HG03103 (cell line): ENCODE data around the gene RXFP2.

Experiments used
- ATAC-seq: cut with Tn5 transposase; IDR thresholded peaks from one replicate; pipeline ENCODE4 v1.9.1; 2021; ENCODE audit warnings: low read depth; ENCODE audit not compliant: unreplicated experiment

The RXFP2 gene, protein sequence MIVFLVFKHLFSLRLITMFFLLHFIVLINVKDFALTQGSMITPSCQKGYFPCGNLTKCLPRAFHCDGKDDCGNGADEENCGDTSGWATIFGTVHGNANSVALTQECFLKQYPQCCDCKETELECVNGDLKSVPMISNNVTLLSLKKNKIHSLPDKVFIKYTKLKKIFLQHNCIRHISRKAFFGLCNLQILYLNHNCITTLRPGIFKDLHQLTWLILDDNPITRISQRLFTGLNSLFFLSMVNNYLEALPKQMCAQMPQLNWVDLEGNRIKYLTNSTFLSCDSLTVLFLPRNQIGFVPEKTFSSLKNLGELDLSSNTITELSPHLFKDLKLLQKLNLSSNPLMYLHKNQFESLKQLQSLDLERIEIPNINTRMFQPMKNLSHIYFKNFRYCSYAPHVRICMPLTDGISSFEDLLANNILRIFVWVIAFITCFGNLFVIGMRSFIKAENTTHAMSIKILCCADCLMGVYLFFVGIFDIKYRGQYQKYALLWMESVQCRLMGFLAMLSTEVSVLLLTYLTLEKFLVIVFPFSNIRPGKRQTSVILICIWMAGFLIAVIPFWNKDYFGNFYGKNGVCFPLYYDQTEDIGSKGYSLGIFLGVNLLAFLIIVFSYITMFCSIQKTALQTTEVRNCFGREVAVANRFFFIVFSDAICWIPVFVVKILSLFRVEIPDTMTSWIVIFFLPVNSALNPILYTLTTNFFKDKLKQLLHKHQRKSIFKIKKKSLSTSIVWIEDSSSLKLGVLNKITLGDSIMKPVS

DNA sequence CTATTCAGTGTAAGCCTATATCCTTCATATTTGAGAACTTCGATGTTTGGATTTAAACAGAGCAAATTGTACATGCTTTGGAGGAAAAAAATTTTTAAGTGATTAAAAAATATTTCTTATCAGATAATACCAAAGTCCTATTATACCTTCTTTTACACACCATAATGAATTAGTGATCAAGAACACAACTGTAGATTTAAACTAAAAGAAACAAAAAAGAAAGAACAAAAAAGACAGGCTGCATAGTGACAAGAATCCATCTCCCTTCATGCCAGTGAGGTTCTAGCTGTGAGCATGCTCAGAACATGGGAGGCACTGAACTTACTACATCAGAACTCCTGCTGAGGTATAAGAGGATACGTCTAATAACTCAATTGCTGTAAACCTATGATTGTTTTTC lies at the start of gene RXFP2:
RXFP2 (plus strand) TSS at position 301 of the 400 bp plus-strand sequence; CDS start at position 388, 87 bp downstream.
- no peak for ATAC-seq

DNA sequence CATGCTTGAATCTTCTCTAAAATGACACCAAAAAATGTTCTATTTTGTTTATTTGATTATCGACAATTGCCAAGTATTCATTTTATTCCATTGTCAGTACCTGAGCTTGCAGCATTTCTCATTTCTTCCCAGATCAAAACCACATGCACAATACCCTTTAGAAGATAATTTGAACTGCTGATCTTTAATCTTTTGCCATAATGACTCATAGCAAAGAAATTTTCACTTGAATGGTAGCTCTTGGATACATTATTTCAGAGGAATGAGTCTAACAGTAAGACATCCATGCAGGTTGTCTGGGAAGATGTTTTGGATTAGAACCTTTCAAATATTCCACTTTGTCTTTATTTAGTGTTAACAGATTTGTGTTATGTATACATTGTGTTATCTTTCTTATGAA lies 42.0 kb upstream of the RXFP2 start:
- no peak for ATAC-seq

DNA sequence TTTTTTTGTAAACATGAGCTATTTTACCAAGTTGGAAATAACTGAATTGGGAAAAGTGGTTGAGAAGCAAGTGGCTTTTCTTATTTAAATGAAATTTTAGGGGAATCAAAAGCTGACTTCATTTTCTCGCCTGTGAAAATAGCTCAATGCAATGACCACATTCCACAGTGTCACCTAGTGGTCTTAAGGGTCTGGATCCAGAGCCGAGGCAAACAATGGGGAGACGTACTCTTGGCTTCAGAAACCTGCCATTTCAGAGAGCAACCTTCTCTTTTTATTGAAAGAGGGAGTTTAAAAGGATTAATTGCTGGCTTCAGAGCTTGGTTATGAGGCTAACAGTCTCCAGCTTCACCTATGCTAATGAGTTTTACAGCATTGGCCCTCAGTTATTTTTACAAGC lies 39.7 kb upstream of the RXFP2 start:
- no peak for ATAC-seq

DNA sequence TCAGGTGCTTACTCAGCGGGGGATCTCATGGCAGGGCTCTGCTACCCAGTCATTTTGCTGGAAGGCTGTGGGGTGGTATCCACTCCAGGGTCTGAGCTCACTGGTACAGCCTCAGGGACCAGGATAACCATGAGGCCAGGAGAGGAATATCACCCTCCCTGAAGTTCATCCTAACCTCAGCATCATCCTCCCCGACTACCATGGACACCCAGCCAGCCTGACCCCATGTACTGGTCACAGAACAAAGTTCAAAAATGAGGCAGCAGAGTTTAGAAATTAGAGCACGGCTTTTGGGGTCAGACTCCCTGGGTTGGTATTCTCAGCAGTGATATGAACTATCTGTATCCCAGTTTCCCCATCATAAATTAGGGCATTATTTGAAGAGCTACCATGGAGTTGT lies 35.5 kb upstream of the RXFP2 start:
- ATAC-seq, result no peak

DNA sequence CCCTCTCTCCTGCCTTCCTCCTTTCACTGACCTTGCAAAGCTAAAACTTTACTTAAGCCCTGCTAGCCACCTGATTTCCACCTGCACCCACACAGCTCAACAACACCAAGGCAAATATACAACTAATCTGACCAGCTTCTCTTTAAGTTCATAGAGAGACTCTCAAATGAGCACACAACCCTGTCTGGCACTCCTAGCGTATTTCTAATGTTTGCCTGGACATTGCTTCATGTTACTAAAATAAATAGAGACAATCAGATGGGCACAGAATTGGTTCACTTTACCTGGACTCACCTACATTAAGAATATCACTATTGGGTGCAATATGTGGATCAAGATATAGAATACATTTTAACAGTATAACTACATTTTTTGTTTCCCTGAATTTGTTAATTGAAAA lies 33.2 kb upstream of the RXFP2 start:
- no peak for ATAC-seq

DNA sequence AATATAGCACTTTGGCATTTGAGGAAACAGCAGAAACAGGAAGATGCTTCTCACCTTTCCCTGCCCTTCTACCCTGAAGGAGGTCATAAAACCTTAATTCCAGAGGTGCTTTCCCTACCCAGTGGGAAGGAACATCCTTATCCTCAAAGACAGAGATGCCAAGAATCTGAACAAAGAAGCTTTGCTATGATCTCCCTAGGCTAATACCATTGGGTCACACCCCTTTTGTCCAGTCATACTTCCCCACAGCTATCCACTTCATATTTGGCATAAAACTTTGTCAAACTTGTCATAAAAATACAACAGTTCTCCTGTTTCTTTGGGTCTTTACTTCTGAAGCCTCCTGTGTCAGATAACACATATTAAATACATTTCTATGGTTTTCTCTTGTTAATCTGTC lies 21.7 kb upstream of the RXFP2 start:
- ATAC-seq, result no peak

DNA sequence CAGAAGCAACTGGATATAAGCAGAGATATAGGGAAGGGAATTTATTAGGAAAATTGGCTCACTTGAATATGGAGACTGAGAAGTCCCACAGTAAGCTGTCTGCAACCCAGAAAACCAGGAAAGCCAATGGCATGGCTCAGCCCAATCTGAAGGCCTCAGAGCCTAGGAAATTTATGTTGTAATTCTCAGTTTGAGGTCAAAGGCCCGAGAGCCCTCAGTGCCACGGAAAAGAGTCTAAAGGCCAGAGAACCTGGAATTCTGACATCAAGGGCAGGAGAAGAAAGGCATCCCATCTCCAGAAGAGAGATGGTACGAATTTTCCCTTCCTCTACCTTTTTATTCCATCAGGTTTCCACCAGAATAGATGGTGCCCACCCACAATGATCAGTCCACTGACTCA lies 20.1 kb upstream of the RXFP2 start:
- no peak for ATAC-seq

DNA sequence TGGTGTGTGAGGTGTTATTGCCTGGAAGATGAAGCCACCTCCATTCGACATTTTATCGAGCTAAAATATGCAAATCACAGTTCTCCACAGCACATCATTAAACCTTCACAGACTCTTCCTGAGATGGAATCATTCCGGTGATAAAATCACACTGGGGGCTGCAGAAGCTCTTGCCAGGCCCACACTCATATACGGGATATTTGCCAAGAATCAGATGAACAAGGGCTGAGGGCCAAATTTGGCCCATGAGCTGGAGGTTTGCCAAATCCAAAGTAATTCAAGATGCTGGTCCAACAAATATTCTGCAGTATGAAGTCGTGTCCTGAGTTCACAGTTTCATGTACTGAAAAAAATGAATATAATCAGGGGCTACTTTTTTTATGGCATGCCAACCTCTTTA lies 16.7 kb upstream of the RXFP2 start:
- ATAC-seq, result no peak

DNA sequence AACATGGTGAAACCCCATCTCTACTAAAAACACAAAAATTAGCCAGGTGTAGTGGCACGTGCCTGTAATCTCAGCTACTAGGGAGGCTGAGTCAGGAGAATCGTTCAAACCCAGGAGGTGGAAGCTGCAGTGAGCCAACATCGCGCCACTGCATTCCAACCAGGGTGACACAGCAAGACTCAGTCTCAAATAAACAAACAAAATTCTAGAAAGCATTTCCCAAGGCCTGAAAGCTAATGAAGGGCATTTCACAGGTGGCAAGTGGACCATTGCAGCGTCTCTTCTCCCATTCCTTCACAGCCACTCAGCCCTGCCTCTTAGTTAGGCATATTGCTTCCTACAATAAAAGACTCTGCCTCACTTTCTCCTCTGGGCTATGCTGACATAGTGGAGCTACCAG lies 13.5 kb upstream of the RXFP2 start:
- ATAC-seq, result no peak

DNA sequence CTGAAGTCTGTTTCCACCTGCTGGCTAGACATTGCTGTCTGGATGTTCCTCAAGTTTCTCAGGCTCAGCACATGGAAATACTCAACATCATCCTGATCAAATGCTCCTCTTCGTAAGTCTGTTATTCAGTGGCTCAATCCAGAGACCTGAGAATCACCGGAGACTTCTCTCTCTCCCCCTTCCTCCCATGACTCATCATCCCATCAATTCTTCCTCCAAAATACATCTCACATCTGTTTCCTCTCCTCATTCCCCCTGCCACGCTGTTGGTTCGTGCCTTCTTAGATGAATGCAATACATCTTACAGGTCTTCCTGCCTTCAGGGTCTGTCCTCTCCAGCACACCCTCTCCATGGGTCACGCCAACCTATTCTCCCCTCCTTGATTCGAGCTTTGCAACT lies 7.4 kb upstream of the RXFP2 start:
- no peak for ATAC-seq

DNA sequence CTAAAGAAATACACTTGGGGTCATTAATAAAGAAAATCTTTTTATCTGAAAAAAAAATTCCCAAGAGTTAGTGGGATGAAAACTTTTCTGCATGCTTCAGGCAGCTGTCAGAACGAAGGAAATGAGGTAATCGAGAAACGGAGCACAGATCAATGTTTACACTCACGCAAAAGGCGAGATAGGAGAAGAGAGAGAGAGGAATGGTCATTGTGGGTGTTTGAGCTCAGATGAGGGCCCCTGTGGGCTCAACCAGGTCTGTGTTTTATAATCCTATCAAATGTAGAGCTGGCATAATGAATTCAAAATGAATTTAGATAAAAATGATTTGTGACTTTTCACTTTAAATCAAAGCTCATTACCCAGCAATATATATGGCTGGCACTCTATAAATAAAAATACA lies 6.3 kb upstream of the RXFP2 start:
- no peak for ATAC-seq

DNA sequence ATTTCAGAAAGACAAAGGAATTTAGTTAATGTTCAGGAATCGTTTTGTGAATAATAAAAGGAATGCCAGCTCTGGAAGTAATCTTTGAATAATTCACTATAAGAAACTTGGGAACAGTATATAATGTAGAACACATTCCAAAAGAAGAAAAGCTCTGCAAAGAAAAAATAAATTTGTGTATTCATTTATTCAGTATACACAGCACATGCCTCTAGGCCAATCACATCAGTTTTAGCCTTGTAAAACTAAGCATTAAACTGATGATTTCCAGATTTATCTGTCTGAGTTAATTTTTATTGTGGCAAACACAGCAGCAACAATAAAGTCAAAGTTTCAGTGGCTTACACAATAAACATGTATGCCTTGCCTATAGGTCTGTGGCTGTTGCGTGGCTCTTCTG lies 5.7 kb upstream of the RXFP2 start:
- no peak for ATAC-seq

DNA sequence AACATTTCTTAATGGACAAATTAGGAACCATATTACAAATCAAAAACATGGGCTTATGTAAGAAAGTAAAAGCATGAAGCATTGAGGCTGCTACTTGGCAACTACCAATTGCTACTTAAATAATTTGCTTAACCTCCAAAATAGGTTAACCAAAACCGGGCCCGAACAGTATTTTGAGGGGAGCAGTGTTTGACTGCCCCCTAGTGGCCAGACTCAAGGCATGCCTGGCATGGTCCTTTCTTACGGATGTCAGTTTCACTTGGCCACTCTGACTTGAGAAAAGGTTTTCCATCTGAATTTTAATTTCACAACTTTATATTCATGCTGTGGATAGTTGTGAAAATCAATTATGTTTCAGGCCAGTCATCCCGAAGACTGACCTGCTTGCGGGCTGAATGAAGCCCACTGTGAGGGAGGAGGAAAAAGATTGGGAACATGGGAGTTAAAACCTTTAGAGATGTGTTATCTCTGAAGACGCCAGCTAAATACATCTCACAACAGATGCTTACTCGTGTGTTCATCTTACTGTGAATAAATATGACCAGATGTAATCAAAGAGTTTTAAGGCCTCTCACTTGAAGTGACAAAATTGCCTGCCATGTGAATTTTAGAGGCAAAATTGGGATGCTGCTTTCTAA lies 2.9 kb downstream of the RXFP2 start:
- ATAC-seq, result peak; percentile 85

DNA sequence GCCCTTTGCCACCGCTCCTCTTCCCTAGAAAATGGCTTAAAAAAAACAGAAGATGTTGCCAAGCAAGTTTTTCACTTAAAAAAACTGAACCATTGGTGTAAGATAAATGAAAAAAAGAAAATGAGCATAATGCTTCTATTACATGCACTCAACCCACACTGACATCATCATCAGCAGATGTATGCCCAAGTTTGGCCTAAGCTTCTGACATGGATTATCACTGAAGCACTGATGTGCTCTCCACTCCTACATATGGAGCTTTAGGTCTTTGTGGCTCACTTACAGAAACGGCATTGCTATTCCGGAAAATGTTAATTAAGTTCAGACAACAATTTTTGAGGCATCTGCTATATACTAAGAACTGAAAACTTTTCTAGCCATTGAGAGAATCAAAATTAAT lies 8.0 kb downstream of the RXFP2 start:
- no peak for ATAC-seq

DNA sequence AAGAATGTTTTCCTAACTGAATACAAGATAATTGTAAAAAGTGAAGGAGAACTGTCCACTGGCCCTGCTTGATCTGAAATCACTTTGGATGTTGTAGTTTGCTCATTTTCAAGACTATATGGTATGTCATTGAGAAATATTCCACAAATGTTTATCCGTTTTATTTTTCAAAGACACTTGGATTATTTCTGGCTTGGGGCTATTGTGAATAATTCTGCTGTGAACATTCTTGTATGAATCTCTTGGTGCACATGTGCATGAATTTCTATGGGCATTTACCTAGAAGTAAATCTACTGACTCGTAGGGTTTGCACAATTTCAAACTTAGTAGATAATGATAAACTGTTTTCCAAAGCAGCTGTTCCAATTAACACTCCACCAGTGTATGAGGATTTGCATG lies 8.6 kb downstream of the RXFP2 start:
- no peak for ATAC-seq

DNA sequence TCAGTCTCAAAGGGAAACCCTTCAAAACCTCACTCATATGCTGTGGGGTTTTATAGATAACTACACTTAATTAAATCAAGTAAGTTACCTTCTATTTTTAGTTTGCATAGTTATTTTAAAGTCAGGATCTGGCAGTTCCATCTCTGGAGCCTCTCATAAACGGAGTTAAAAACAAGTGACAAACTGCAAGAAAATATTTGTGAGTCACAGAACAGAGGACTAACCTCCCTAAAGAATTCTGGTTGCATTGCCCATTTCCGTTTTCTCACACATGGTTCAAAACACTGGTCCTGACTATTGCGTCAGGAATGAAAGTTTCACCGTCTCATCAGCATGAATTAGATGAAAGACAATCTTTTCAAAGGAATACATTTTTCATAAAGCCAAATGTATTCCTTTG lies 10.6 kb downstream of the RXFP2 start:
- ATAC-seq, result no peak

DNA sequence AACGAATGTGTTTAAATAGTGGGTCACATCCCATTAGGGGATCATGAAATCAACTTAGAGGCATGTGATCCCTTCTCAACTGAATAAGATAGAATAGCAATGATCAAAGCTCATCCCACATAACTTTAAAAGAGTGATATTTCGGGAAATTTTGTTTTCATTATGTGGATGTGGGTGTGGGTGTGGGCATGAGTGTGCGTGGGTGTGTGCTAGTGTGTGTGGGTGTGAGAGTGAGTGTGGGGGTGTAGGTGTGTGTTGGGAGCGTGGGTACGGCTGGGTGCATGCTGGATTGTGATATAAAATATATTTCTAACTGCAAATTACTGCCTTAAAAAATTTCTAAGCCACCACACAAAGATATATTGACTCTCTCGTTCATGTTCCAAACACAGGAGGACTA lies 15.9 kb downstream of the RXFP2 start:
- ATAC-seq, result no peak

DNA sequence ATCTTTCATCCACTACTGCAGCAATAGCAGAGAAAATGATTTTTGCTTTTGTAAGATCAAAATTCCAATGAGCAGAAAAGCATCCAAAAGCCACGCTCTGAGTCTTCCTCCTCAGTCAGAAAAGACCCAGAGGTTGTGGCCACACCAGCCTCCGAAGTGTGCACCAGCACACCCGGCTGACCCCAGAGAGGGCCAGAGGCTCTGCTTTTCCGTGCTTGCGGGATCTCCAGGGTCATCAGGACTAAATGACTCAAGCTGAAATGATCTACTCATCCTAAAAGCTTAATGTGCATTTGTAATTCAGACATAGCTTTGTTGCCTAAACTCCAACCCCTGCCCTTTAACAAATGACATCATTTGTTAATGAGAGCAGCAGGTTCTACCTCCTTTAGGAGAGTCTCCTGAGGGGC lies 16.5 kb downstream of the RXFP2 start:
- no peak for ATAC-seq

DNA sequence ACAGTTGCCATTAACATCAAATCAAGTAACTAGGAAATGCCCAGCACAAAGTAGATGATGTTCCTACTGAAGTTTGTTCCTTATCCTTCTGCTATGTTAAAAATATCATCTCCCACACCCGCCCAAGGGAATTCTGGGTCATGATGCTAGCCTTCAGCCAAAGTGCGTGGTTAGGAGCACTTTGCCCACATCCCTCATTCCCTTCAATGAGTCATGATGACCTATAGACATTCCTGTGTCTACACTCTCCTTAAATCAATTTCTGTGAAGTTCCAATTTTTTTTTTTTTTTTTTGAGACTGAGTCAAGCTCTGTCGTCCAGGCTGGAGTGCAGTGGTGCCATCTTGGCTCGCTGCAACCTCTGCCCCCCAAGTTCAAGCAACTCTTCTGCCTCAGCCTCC lies 17.0 kb downstream of the RXFP2 start:
- no peak for ATAC-seq

DNA sequence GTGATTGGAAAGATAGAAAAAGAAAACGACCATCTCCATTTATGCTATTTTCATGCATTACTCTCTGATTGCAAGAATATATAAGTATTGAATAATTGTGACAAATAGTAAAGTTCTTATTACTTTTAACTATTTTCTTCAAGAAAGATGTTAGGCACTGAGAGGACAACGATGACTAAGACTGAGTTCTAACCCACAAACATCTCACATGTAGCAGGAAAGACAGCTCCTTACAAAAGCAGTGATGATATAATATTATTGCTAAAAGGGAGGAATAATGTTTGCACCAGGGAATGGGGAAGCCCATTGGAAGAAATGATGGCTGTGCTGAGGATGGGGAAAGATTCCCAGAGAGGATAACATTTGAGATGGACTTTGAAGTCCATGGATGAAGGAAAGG lies 22.6 kb downstream of the RXFP2 start:
- no peak for ATAC-seq

DNA sequence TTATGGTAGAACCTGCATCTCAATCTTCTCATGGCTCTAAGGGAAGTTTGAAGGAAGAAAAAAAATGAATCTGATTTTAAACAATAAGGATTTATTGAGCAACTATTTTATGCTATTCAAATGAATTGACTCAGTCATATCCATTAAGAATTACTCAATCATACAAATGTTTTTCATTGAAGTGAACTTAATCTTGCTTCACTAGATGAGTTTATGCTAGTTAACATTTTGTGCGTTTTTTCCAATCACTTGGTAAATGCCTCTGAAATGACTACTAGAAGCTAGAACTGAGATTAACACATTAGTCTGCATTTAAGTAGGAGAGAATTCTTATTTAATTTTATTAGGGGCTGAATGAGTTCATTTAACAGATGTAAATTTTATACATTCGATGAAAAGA lies 25.2 kb downstream of the RXFP2 start:
- ATAC-seq, result no peak
